Parathyroid adenoma (tissue), 2 donors: Measurements from ENCODE around the gene RNF112.

Experiments
- H2AFZ ChIP-seq: fragments of 300-600 bp; sonication (generic); one replicate; pipeline ENCODE4 v1.7.0; 2017; ENCODE audit warnings: antibody characterized with exemption, mild to moderate bottlenecking
- H3K27ac ChIP-seq: fragments of 300-600 bp; sonication (generic); one replicate; pipeline ENCODE4 v1.7.0; 2017
- H3K27me3 ChIP-seq: fragments of 300-600 bp; sonication (generic); one replicate; pipeline ENCODE4 v1.7.0; 2017; ENCODE audit warnings: low read length; ENCODE audit not compliant: control insufficient read depth, insufficient read depth
- H3K36me3 ChIP-seq: fragments of 300-600 bp; sonication (generic); one replicate; pipeline ENCODE4 v1.7.0; 2017; ENCODE audit warnings: low read length; ENCODE audit not compliant: control insufficient read depth, insufficient read depth
- H3K4me1 ChIP-seq: fragments of 300-600 bp; sonication (generic); one replicate; pipeline ENCODE4 v1.7.0; 2017; ENCODE audit warnings: control low read depth
- H3K4me2 ChIP-seq: fragments of 300-600 bp; sonication (generic); one replicate; pipeline ENCODE4 v1.7.0; 2017; ENCODE audit warnings: low read length
- H3K4me3 ChIP-seq: fragments of 300-600 bp; sonication (generic); one replicate; pipeline ENCODE4 v1.7.0; 2017; ENCODE audit warnings: low read depth, low read length
- H3K79me2 ChIP-seq: fragments of 300-600 bp; sonication (generic); one replicate; pipeline ENCODE4 v1.7.0; 2017; ENCODE audit warnings: control low read depth
- H3K9ac ChIP-seq: fragments of 300-600 bp; sonication (generic); one replicate; pipeline ENCODE4 v1.7.0; 2017; ENCODE audit warnings: mild to moderate bottlenecking
- H3K9me3 ChIP-seq: fragments of 300-600 bp; sonication (generic); one replicate; pipeline ENCODE4 v1.7.0; 2017; ENCODE audit warnings: low read length; ENCODE audit not compliant: control insufficient read depth
- TF ChIP-seq, protein P1 (sequence below): fragments of 300-600 bp; sonication (generic); IDR thresholded peaks from one replicate; pipeline ENCODE4 v1.7.0; 2017; ENCODE audit warnings: antibody characterized with exemption, mild to moderate bottlenecking
- donor health status: primary hyperparathyroidism.

RNF112 gene

DNA sequence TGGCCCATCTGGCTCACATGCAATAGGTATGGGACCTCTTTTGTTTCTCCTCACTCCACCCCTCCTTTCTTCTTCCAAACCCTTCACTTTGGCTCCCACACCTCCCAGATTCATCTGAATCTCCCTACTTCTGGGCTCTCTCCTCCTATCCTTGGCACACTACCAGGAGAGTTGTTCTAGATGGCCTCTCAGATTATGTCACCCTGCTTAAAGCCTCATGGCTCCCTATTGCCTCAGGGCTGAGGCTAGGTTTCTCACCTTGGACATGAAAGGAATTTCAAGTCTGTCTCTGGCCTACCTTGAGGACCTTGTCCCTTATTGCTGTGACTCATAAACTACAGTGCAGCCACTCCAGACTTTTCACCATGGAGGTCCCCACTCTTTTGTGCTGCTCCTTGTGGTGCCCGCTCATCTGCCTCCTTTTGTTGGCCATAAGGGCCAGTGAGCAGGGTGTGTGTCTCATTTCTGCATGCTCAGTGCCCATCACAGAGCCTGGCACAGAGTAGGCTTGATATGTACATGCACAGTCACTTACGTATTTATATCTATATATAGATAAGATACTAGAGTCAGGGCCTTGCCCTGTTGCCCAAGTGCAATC is 23.0 kb upstream of the RNF112 start:
- Histone ChIP-seq H3K27me3 (no peaks in the 10 kb centered on the region), H3K79me2 (no peaks in the 10 kb centered on the region), H2AFZ (peak overlapping the region; percentile 29), H3K9ac (no peak overlapping the region), H3K36me3 (no peaks in the 10 kb centered on the region), H3K27ac (peak overlapping the region; percentile 64), H3K4me1 (peaks cover 23% of the 10 kb centered on the region), H3K9me3 (no peaks in the 10 kb centered on the region), H3K4me3 (no peak overlapping the region), H3K4me2 (peak overlapping the region; percentile 17)
- TF ChIP-seq, protein P1, sequence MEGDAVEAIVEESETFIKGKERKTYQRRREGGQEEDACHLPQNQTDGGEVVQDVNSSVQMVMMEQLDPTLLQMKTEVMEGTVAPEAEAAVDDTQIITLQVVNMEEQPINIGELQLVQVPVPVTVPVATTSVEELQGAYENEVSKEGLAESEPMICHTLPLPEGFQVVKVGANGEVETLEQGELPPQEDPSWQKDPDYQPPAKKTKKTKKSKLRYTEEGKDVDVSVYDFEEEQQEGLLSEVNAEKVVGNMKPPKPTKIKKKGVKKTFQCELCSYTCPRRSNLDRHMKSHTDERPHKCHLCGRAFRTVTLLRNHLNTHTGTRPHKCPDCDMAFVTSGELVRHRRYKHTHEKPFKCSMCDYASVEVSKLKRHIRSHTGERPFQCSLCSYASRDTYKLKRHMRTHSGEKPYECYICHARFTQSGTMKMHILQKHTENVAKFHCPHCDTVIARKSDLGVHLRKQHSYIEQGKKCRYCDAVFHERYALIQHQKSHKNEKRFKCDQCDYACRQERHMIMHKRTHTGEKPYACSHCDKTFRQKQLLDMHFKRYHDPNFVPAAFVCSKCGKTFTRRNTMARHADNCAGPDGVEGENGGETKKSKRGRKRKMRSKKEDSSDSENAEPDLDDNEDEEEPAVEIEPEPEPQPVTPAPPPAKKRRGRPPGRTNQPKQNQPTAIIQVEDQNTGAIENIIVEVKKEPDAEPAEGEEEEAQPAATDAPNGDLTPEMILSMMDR = no peak

- Histone ChIP-seq H3K4me3 (no peak overlapping the region), H3K79me2 (no peaks in the 10 kb centered on the region), H3K27ac (peak overlapping the region; percentile 64), H3K36me3 (no peaks in the 10 kb centered on the region), H3K27me3 (no peaks in the 10 kb centered on the region), H2AFZ (no peak overlapping the region), H3K4me1 (peaks cover 23% of the 10 kb centered on the region), H3K9me3 (no peaks in the 10 kb centered on the region), H3K9ac (no peak overlapping the region), H3K4me2 (no peak overlapping the region)
- TF ChIP-seq, protein P1 = no peak
Measured at GRCh38 chr17:19388791-19389785, 21.9 kb upstream of the RNF112 start.

GRCh38 chr17:19390951-19391350 is 20.1 kb upstream of the RNF112 start:
- Histone ChIP-seq H3K27me3 (no peaks in the 10 kb centered on the region), H3K9ac (no peak overlapping the region), H3K79me2 (no peaks in the 10 kb centered on the region), H3K9me3 (no peaks in the 10 kb centered on the region), H3K4me2 (no peak overlapping the region), H3K4me1 (peaks cover 17% of the 10 kb centered on the region), H2AFZ (no peak overlapping the region), H3K36me3 (no peaks in the 10 kb centered on the region), H3K27ac (no peak overlapping the region), H3K4me3 (no peak overlapping the region)
- TF ChIP-seq, protein P1 = no peak

GRCh38 chr17:19391432-19391831 is 19.6 kb upstream of the RNF112 start:
- TF ChIP-seq, protein P1 = no peak
- H3K4me1 ChIP-seq = peaks cover 17% of the 10 kb centered on the region
- H3K27ac ChIP-seq = no peak overlapping the region

More at GRCh38 chr17:19391432-19391831, 19.6 kb upstream of the RNF112 start:
- Histone ChIP-seq H3K4me2 (no peak overlapping the region), H3K27me3 (no peaks in the 10 kb centered on the region), H3K4me3 (no peak overlapping the region), H3K36me3 (no peaks in the 10 kb centered on the region), H3K9ac (no peak overlapping the region), H3K79me2 (no peaks in the 10 kb centered on the region), H2AFZ (no peak overlapping the region), H3K9me3 (no peaks in the 10 kb centered on the region)
